Measurements from ENCODE around the gene MAD2L2.

Gene MAD2L2

DNA sequence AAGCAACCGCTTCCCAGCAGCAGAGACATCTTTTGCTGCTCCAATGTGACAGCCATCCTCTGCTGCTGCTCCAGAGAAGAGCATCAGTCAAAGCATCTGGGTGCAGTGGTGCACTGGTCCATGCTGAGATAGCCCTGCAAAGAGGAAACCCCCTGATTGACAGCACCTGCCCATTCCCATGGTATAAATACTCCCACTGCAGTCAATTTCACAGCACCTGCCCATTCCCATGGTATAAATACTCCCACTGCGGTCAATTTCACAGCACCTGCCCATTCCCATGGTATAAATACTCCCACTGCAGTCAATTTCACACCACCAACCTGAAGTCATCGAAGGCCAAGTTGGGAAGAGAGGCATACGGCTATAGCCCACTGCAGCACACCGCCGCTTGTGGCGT is 52.2 kb downstream of the MAD2L2 start:
- Histone ChIP-seq H3K9ac (ENCODE audit: low read length) (no peak overlapping the region), H3K27ac (ENCODE audit: low read depth, low read length) (no peak overlapping the region), H3K36me3 (ENCODE audit: control insufficient read depth, insufficient read depth, low read length) (no peaks in the 10 kb centered on the region), H3K27me3 (ENCODE audit: control insufficient read depth, insufficient read depth, low read length) (no peaks in the 10 kb centered on the region), H3K4me1 (ENCODE audit: control insufficient read depth, insufficient read depth, low read length) (no peaks in the 10 kb centered on the region), H3K4me3 (ENCODE audit: low read length) (no peak overlapping the region)

DNA sequence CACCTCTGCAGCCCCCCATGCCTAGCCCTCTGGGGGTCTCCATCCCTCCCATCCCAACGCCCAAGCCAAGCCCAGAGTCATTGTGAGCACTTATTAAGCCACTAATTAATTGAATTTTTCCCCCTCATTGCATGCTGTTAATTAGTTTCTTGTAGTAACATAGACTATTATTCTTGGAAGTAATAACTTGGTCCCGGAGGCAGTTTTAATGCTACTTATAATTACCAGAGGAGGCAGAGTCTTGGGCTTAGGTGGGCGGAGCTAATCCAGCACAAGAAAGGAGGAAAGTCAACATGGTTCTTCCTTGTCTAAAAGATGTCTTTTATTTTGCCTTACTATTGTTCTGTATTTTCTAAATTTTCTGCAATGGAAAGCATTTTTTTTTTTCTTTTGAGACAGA is 54.4 kb downstream of the MAD2L2 start:
- Histone ChIP-seq H3K9ac (ENCODE audit: low read length) (no peak overlapping the region), H3K27me3 (ENCODE audit: control insufficient read depth, insufficient read depth, low read length) (no peaks in the 10 kb centered on the region), H3K4me1 (ENCODE audit: control insufficient read depth, insufficient read depth, low read length) (no peaks in the 10 kb centered on the region), H3K36me3 (ENCODE audit: control insufficient read depth, insufficient read depth, low read length) (no peaks in the 10 kb centered on the region), H3K27ac (ENCODE audit: low read depth, low read length) (no peak overlapping the region), H3K4me3 (ENCODE audit: low read length) (no peak overlapping the region)

Measured in rectal smooth muscle tissue (tissue), 1 donor.